ENCODE results near the gene GJB2. TPM values are rescaled to one million over a fixed set of nuclear protein-coding genes. Genes with fewer than 3 reads are reported as not detected.
A peak's percentile ranks its signal among the peaks of the same experiment; 100 is the strongest.

Gene GJB2
- total RNA-seq, 1 donor from 2014 or later, result not detected

DNA sequence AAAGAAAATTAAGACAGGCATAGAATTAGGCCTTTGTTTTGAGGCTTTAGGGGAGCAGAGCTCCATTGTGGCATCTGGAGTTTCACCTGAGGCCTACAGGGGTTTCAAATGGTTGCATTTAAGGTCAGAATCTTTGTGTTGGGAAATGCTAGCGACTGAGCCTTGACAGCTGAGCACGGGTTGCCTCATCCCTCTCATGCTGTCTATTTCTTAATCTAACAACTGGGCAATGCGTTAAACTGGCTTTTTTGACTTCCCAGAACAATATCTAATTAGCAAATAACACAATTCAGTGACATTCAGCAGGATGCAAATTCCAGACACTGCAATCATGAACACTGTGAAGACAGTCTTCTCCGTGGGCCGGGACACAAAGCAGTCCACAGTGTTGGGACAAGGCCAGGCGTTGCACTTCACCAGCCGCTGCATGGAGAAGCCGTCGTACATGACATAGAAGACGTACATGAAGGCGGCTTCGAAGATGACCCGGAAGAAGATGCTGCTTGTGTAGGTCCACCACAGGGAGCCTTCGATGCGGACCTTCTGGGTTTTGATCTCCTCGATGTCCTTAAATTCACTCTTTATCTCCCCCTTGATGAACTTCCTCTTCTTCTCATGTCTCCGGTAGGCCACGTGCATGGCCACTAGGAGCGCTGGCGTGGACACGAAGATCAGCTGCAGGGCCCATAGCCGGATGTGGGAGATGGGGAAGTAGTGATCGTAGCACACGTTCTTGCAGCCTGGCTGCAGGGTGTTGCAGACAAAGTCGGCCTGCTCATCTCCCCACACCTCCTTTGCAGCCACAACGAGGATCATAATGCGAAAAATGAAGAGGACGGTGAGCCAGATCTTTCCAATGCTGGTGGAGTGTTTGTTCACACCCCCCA lies 3.8 kb downstream of the GJB2 start:
- peaks cover 67% of the 10 kb centered on the region for H3K27me3 Mint-ChIP-seq (ENCODE audit: low read depth)

DNA sequence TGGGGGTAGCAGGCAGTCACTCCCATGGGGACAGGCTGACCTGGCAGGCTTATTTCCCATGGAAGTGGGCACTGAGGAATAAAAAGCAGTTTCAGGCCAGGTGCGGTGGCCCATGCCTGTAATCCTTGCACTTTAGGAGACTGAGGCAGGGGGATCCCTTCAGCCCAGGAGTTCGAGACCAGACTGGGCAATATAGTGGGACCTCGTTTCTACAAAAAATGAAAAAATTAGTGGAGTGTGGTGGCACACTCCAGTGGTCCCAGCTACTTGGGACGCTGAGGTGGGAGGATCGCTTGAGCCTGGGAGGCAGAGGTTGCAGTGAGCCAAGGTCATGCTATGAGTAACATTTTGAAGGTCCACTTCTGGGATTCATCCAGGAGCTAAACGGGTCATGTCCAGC lies 6.0 kb downstream of the GJB2 start:
- no peaks in the 10 kb centered on the region for H3K36me3 Mint-ChIP-seq (ENCODE audit: low read depth)

More for the DNA sequence above, 3.8 kb downstream of the GJB2 start:
- no peaks in the 10 kb centered on the region for H3K36me3 Mint-ChIP-seq (ENCODE audit: low read depth)
- H3K27ac Mint-ChIP-seq (ENCODE audit: unreplicated experiment), result no peak overlapping the region
- no peaks in the 10 kb centered on the region for H3K9me3 Mint-ChIP-seq
- H3K4me3 Mint-ChIP-seq, result no peak overlapping the region
- peaks cover 6% of the 10 kb centered on the region for H3K4me1 Mint-ChIP-seq
- TF ChIP-seq, protein P1, sequence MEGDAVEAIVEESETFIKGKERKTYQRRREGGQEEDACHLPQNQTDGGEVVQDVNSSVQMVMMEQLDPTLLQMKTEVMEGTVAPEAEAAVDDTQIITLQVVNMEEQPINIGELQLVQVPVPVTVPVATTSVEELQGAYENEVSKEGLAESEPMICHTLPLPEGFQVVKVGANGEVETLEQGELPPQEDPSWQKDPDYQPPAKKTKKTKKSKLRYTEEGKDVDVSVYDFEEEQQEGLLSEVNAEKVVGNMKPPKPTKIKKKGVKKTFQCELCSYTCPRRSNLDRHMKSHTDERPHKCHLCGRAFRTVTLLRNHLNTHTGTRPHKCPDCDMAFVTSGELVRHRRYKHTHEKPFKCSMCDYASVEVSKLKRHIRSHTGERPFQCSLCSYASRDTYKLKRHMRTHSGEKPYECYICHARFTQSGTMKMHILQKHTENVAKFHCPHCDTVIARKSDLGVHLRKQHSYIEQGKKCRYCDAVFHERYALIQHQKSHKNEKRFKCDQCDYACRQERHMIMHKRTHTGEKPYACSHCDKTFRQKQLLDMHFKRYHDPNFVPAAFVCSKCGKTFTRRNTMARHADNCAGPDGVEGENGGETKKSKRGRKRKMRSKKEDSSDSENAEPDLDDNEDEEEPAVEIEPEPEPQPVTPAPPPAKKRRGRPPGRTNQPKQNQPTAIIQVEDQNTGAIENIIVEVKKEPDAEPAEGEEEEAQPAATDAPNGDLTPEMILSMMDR (conservative IDR thresholded peaks at IDR 0.05), result peak; percentile 23
- DNase-seq (ENCODE audit: low read depth, low spot score), result no peak

DNA sequence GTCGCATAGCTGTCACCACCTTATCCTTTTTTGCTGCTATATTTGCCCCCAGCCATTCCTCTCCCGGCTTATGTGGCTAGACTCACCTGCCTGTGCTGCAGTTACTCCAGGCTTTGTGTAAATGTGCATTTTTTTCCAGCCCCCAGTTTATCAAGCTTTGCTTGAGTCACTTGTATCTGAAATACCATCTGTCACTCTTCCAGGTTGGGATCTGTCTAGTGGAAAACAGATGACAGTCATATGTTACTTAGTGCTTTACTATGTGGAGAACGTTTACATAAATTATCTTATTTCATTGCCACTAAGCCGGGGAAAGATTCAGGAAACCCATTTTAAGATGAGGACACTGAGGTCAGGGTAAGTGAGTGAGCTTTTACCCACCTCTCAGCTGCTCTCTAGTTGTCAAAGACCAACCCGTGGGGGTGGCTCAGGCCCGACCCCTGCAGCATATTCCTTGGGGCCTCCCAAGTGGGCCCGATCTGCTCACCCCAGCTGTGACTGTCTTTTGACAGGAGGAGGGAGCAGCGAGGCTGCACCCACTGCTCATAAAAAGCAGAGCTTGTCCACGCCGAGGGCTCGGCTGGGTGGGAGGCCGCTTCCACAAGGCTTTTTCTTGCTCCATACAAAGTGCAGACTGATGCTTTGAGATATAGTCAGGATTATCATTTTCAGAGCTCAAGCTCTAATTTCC lies 7.2 kb downstream of the GJB2 start:
- no peaks in the 10 kb centered on the region for H3K9me3 Mint-ChIP-seq
- TF ChIP-seq, protein P1 (conservative IDR thresholded peaks at IDR 0.05), result no peak
- no peak overlapping the region for H3K4me3 Mint-ChIP-seq
- no peak for DNase-seq (ENCODE audit: low read depth, low spot score)
- peaks cover 45% of the 10 kb centered on the region for H3K27me3 Mint-ChIP-seq (ENCODE audit: low read depth)
- no peaks in the 10 kb centered on the region for H3K36me3 Mint-ChIP-seq (ENCODE audit: low read depth)
- peaks cover 3% of the 10 kb centered on the region for H3K4me1 Mint-ChIP-seq
- H3K27ac Mint-ChIP-seq (ENCODE audit: unreplicated experiment), result no peak overlapping the region

More for the DNA sequence above, 6.0 kb downstream of the GJB2 start:
- no peak overlapping the region for H3K27ac Mint-ChIP-seq (ENCODE audit: unreplicated experiment)
- peaks cover 4% of the 10 kb centered on the region for H3K4me1 Mint-ChIP-seq
- H3K9me3 Mint-ChIP-seq, result no peaks in the 10 kb centered on the region
- TF ChIP-seq, protein P1 (conservative IDR thresholded peaks at IDR 0.05), result no peak
- peaks cover 54% of the 10 kb centered on the region for H3K27me3 Mint-ChIP-seq (ENCODE audit: low read depth)
- H3K4me3 Mint-ChIP-seq, result no peak overlapping the region
- no peak for DNase-seq (ENCODE audit: low read depth, low spot score)

DNA sequence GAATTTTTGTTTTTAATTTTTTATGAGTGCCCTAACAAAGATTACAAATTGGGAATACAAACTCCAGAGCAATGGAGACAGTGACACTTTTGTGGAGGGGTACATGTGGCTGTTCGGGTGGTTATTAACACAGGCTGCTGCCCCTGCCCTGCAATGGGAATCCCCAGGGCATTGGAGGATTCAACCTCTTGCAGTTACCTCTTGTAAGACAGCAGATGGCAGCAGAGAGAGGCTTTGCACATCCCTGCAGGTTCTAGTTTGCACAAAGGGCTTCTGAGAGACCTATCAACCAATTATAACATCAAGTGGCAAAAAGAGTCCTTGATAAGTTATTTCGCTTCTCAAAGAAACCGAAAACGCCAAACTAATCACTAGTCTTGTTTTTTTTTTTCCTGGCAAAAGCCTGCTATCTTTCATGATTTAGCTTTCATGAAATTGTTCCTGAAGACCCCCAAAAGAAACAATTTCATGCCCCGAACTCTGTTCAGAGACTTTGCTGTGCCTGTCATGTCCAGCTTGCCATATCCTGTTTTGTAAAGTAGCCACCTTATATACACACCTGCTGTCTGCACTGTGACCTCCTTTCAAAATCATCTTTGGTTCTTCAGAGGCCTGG lies 10.4 kb downstream of the GJB2 start:
- TF ChIP-seq, protein P1 (conservative IDR thresholded peaks at IDR 0.05), result peak; percentile 85
- peak; percentile 37 for DNase-seq (ENCODE audit: low read depth, low spot score)
- Mint-ChIP-seq H3K27me3 (ENCODE audit: low read depth) (peaks cover 26% of the 10 kb centered on the region), H3K36me3 (ENCODE audit: low read depth) (no peaks in the 10 kb centered on the region), H3K4me1 (peaks cover 11% of the 10 kb centered on the region), H3K4me3 (no peak overlapping the region), H3K27ac (ENCODE audit: unreplicated experiment) (no peak overlapping the region), H3K9me3 (no peaks in the 10 kb centered on the region)

DNA sequence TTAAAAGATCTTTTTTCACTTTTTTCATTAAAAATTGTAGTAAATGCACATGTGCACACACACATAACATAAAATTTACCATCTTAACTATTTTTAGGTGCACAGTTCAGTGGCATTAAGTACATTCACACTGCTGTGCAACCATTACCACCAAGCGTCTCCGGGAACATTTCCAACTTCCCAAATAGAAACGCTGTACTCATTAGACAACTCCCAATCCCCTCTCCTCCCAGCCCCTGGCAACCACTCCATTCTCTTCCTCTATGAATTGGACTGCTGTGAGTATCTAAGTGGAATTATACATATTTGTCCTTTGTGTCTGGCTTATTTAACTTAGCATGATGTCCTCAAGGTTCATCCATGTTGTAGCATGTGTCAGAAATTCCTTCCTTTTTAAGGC lies 11.6 kb downstream of the GJB2 start:
- no peak overlapping the region for H3K27ac Mint-ChIP-seq (ENCODE audit: unreplicated experiment)
- peaks cover 23% of the 10 kb centered on the region for H3K27me3 Mint-ChIP-seq (ENCODE audit: low read depth)
- no peak overlapping the region for H3K4me3 Mint-ChIP-seq
- H3K36me3 Mint-ChIP-seq (ENCODE audit: low read depth), result no peaks in the 10 kb centered on the region
- no peaks in the 10 kb centered on the region for H3K9me3 Mint-ChIP-seq
- TF ChIP-seq, protein P1 (conservative IDR thresholded peaks at IDR 0.05), result no peak
- no peak for DNase-seq (ENCODE audit: low read depth, low spot score)
- H3K4me1 Mint-ChIP-seq, result peaks cover 11% of the 10 kb centered on the region

All from neural crest cell (in vitro differentiated cells).